Trophoblast cell (in vitro differentiated cells and primary cell): Measurements from ENCODE around the gene NRDE2.

ENCODE experiments used
- DNase-seq, 2 donors: peaks; one replicate each; pipeline ENCODE4 v3.0.0-alpha.2; 2016
- H2AFZ ChIP-seq: 2 replicates; pipeline ENCODE4 v1.6.1; 2013; ENCODE audit warnings: low read length, moderate library complexity, mild to moderate bottlenecking; ENCODE audit not compliant: insufficient read depth, poor library complexity
- H2AK5ac ChIP-seq: 2 replicates; pipeline ENCODE4 v1.6.1; 2013; ENCODE audit warnings: mild to moderate bottlenecking, low read length
- H2BK120ac ChIP-seq: 2 replicates; pipeline ENCODE4 v1.6.1; 2013; ENCODE audit warnings: low read length, mild to moderate bottlenecking, moderate library complexity; ENCODE audit not compliant: insufficient read depth, poor library complexity
- H2BK12ac ChIP-seq: 2 replicates; pipeline ENCODE4 v1.6.1; 2013; ENCODE audit warnings: mild to moderate bottlenecking, low read length, moderate library complexity
- H2BK5ac ChIP-seq: 2 replicates; pipeline ENCODE4 v1.6.1; 2013; ENCODE audit warnings: low read length, low read depth, moderate library complexity, mild to moderate bottlenecking; ENCODE audit not compliant: poor library complexity
- H3K14ac ChIP-seq: 2 replicates; pipeline ENCODE4 v1.6.1; 2013; ENCODE audit warnings: mild to moderate bottlenecking, low read length
- H3K18ac ChIP-seq: 2 replicates; pipeline ENCODE4 v1.6.1; 2013; ENCODE audit warnings: mild to moderate bottlenecking, low read length
- H3K23ac ChIP-seq: 2 replicates; pipeline ENCODE4 v1.6.1; 2013; ENCODE audit warnings: low read length
- H3K27ac ChIP-seq: 2 replicates; pipeline ENCODE4 v1.5.1; 2013; ENCODE audit warnings: low read depth, mild to moderate bottlenecking, inconsistent platforms, low read length, moderate library complexity
- H3K27me3 ChIP-seq: 2 replicates; pipeline ENCODE4 v1.6.1; 2013; ENCODE audit warnings: inconsistent platforms, mild to moderate bottlenecking, low read length, moderate library complexity; ENCODE audit not compliant: insufficient read depth
- H3K36me3 ChIP-seq, 2 experiments: 1 replicate in 1 of 2; 2 replicates in 1 of 2; pipeline ENCODE4 v1.6.1; 2013; ENCODE audit warnings: low read length in 2 of 2, mild to moderate bottlenecking in 2 of 2, moderate library complexity in 1 of 2; ENCODE audit not compliant: insufficient read depth in 2 of 2, control insufficient read depth in 1 of 2
- H3K4ac ChIP-seq: 2 replicates; pipeline ENCODE4 v1.6.1; 2013; ENCODE audit warnings: low read depth, mild to moderate bottlenecking, low read length, moderate library complexity
- H3K4me1 ChIP-seq, 2 experiments: 1 replicate in 1 of 2; 2 replicates in 1 of 2; pipeline ENCODE4 v1.6.1; 2013; ENCODE audit warnings: low read length in 2 of 2, mild to moderate bottlenecking in 2 of 2, moderate library complexity in 1 of 2; ENCODE audit not compliant: insufficient read depth in 2 of 2, control insufficient read depth in 1 of 2
- H3K4me2 ChIP-seq: 2 replicates; pipeline ENCODE4 v1.6.1; 2013; ENCODE audit warnings: inconsistent platforms, mild to moderate bottlenecking, low read length, moderate library complexity
- H3K4me3 ChIP-seq: 2 replicates; pipeline ENCODE4 v1.5.1; 2013; ENCODE audit warnings: mild to moderate bottlenecking, low read depth, low read length, inconsistent platforms
- H3K79me1 ChIP-seq: one replicate; pipeline ENCODE4 v1.6.1; 2013; ENCODE audit warnings: low read length
- H3K79me2 ChIP-seq: 2 replicates; pipeline ENCODE4 v1.6.1; 2013; ENCODE audit warnings: low read length, mild to moderate bottlenecking; ENCODE audit not compliant: control insufficient read depth, insufficient read depth, poor library complexity
- H3K9ac ChIP-seq: 2 replicates; pipeline ENCODE4 v1.6.1; 2013; ENCODE audit warnings: mild to moderate bottlenecking, low read length
- H3K9me3 ChIP-seq: 2 replicates; pipeline ENCODE4 v1.6.1; 2013; ENCODE audit warnings: low read depth, mild to moderate bottlenecking, control low read depth, inconsistent platforms, low read length; ENCODE audit not compliant: insufficient read depth
- H4K12ac ChIP-seq: 2 replicates; pipeline ENCODE4 v1.6.1; 2013; ENCODE audit warnings: low read depth, mild to moderate bottlenecking, low read length, moderate library complexity
- H4K8ac ChIP-seq: 2 replicates; pipeline ENCODE4 v1.6.1; 2013; ENCODE audit warnings: low read depth, mild to moderate bottlenecking, low read length, moderate library complexity
- H4K91ac ChIP-seq: one replicate; pipeline ENCODE4 v1.6.1; 2013; ENCODE audit warnings: low read depth, mild to moderate bottlenecking, low read length, moderate library complexity
- WGBS: extraction: QIAGEN DNeasy Blood & Tissue Kit; methylation state at CpG from one replicate; pipeline ENCODE4 v1.1.7; 2013; ENCODE audit warnings: missing lambda C conversion rate; ENCODE audit not compliant: insufficient read length, insufficient coverage; ENCODE audit errors: extremely low coverage; 5-methylcytosine and 5-hydroxymethylcytosine counted together

NRDE2 gene

GRCh38 chr14:90362558-90362896 lies 30.8 kb upstream of the NRDE2 start:
- WGBS = no CpG with 5 or more reads among the region's 4 CpGs

GRCh38 chr14:90361865-90362557 lies 30.3 kb upstream of the NRDE2 start:
- no peaks in the 10 kb centered on the region for H3K79me2 ChIP-seq
- no CpG with 5 or more reads among the region's 7 CpGs for WGBS
- no peak overlapping the region for H4K91ac ChIP-seq
- DNase-seq = no peak
- H2BK12ac ChIP-seq = no peak overlapping the region
- no peak overlapping the region for H3K4ac ChIP-seq
- H2BK5ac ChIP-seq = no peak overlapping the region
- no peak overlapping the region for H2AFZ ChIP-seq
- no peak overlapping the region for H2AK5ac ChIP-seq
- H3K14ac ChIP-seq = no peak overlapping the region
- no peak overlapping the region for H3K23ac ChIP-seq
- no peaks in the 10 kb centered on the region for H3K4me1 ChIP-seq
- H3K9ac ChIP-seq = no peak overlapping the region
- no peak overlapping the region for H3K4me2 ChIP-seq
- H2BK120ac ChIP-seq = no peak overlapping the region
- no peak overlapping the region for H4K8ac ChIP-seq
- H3K36me3 ChIP-seq = no peaks in the 10 kb centered on the region
- no peak overlapping the region for H3K18ac ChIP-seq
- no peak overlapping the region for H4K12ac ChIP-seq
- no peaks in the 10 kb centered on the region for H3K79me1 ChIP-seq
- no peak overlapping the region for H3K4me3 ChIP-seq
- no peaks in the 10 kb centered on the region for H3K27me3 ChIP-seq
- H3K9me3 ChIP-seq = no peaks in the 10 kb centered on the region
- H3K27ac ChIP-seq = no peak overlapping the region

More at GRCh38 chr14:90362558-90362896, 30.8 kb upstream of the NRDE2 start:
- Histone ChIP-seq H4K91ac (no peak overlapping the region), H3K14ac (no peak overlapping the region), H2BK12ac (no peak overlapping the region), H3K9me3 (no peaks in the 10 kb centered on the region), H2AFZ (no peak overlapping the region), H2BK5ac (no peak overlapping the region), H3K4me3 (no peak overlapping the region), H2AK5ac (no peak overlapping the region), H3K27me3 (no peaks in the 10 kb centered on the region), H3K4ac (no peak overlapping the region), H4K8ac (no peak overlapping the region), H3K9ac (no peak overlapping the region), H3K36me3 (no peaks in the 10 kb centered on the region), H3K4me1 (no peaks in the 10 kb centered on the region), H3K4me2 (no peak overlapping the region), H3K23ac (no peak overlapping the region), H2BK120ac (no peak overlapping the region), H3K18ac (no peak overlapping the region), H4K12ac (no peak overlapping the region), H3K79me1 (no peaks in the 10 kb centered on the region), H3K27ac (no peak overlapping the region), H3K79me2 (no peaks in the 10 kb centered on the region)
- DNase-seq = no peak

DNA sequence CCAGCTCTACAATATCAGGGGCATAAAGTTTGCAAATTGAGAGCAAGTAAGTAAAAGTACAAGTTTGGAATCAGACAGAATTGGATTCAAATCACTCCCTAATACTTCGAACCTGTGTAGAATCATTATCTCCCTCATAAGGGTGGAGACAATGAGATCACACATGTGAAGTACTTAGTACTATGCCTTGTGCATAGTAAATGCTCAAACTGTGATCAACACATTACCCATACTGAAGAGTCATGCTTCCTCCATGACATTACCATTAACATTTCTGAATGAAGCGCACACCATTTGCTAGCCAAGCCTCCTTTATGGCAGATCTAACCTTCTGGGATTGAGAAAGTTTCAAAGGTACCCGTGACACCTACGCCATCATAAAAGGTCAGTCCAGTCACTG lies 26.6 kb upstream of the NRDE2 start:
- Histone ChIP-seq H3K36me3 (no peaks in the 10 kb centered on the region), H3K4ac (no peak overlapping the region), H3K14ac (no peak overlapping the region), H2BK120ac (no peak overlapping the region), H3K9ac (no peak overlapping the region), H3K23ac (no peak overlapping the region), H3K79me2 (no peaks in the 10 kb centered on the region), H3K27ac (no peak overlapping the region), H3K4me2 (no peak overlapping the region), H3K27me3 (no peaks in the 10 kb centered on the region), H3K9me3 (no peaks in the 10 kb centered on the region), H3K18ac (no peak overlapping the region), H3K4me3 (no peak overlapping the region), H2BK5ac (no peak overlapping the region), H3K4me1 (no peaks in the 10 kb centered on the region), H4K91ac (no peak overlapping the region), H3K79me1 (no peaks in the 10 kb centered on the region), H4K8ac (no peak overlapping the region), H2AFZ (no peak overlapping the region), H2AK5ac (no peak overlapping the region), H2BK12ac (no peak overlapping the region), H4K12ac (no peak overlapping the region)
- no peak for DNase-seq
- WGBS = no CpG with 5 or more reads among the region's 4 CpGs

- Histone ChIP-seq H3K4me2 (no peak overlapping the region), H3K36me3 (no peaks in the 10 kb centered on the region), H3K9me3 (no peaks in the 10 kb centered on the region), H3K27ac (no peak overlapping the region), H2BK5ac (no peak overlapping the region), H3K14ac (no peak overlapping the region), H3K9ac (no peak overlapping the region), H4K8ac (no peak overlapping the region), H3K23ac (no peak overlapping the region), H3K4ac (no peak overlapping the region), H2BK120ac (no peak overlapping the region), H2AK5ac (no peak overlapping the region), H3K79me2 (no peaks in the 10 kb centered on the region), H2BK12ac (no peak overlapping the region), H3K4me1 (no peaks in the 10 kb centered on the region), H3K18ac (no peak overlapping the region), H4K12ac (no peak overlapping the region), H4K91ac (no peak overlapping the region), H3K79me1 (no peaks in the 10 kb centered on the region), H3K27me3 (no peaks in the 10 kb centered on the region), H3K4me3 (no peak overlapping the region), H2AFZ (no peak overlapping the region)
- no peak for DNase-seq
- no CpG with 5 or more reads among the region's 1 CpG for WGBS
These were observed 25.2 kb upstream of the NRDE2 start for GRCh38 chr14:90356925-90357324.
